ENCODE measurements around the gene AFF4. TPM values are rescaled to one million over a fixed set of nuclear protein-coding genes. Genes with fewer than 3 reads are reported as not detected.

Gene AFF4
- total and polyA plus RNA-seq, 2 experiments from 2014 or later = 44.0 to 92.9 TPM

DNA sequence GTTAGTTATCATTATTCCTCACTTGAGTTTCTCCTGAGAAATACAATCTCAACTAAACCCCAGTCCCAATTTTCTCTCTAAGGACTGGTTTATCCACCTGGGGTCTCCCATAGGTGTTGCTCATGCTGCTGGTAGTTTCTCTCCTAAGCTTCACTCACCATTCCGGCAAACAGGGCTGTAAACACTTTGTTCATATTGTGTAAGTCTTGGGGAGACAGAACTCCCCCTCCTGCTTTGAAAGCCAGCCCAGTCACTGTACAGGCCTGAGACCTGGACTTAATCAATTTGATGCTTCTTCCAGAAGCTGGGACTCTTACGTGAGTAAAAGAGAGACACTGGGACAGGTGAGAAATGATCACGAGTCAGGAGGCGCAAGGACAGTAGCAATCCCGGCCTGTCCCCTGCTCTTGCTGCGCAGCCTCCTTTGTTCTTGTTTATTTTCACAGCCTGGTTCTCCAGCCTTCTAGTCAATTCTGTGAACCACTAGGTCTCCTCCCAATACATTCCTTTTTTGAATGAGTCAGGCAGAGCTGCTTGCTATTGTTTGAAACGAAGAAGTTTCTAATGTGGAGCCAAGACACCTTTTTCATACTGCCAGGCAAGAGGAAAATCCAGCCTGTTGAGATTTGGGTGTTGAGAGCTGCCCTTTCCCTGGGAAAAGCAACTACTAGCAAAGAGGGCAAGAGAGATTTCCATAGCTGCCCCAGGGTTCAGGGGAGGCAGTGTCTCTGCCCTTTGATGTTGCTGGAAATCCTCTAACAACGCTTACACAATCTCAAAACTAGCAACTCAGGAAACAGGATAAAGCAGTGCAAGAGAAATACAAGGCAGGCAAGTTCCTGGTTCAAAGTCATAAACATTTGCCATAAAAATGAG, 123.8 kb downstream of the AFF4 start:
- no peak overlapping the region for H3K4me3 ChIP-seq
- H3K27ac ChIP-seq = peak overlapping the region; percentile 86
- no peaks in the 10 kb centered on the region for H3K9me2 ChIP-seq (replicated peaks; ENCODE audit: insufficient read depth)
- H3K36me3 ChIP-seq (replicated peaks; ENCODE audit: insufficient read depth, low read depth) = no peaks in the 10 kb centered on the region
- no peaks in the 10 kb centered on the region for H3K27me3 ChIP-seq
- H3K4me1 ChIP-seq (ENCODE audit: insufficient read depth) = peaks cover 31% of the 10 kb centered on the region
- no peaks in the 10 kb centered on the region for H3K9me3 ChIP-seq (ENCODE audit: low read depth)
- no peak for TF ChIP-seq EZH2 (IDR thresholded peaks at IDR 0.05; ENCODE audit: borderline replicate concordance)
- TF ChIP-seq, protein P1, sequence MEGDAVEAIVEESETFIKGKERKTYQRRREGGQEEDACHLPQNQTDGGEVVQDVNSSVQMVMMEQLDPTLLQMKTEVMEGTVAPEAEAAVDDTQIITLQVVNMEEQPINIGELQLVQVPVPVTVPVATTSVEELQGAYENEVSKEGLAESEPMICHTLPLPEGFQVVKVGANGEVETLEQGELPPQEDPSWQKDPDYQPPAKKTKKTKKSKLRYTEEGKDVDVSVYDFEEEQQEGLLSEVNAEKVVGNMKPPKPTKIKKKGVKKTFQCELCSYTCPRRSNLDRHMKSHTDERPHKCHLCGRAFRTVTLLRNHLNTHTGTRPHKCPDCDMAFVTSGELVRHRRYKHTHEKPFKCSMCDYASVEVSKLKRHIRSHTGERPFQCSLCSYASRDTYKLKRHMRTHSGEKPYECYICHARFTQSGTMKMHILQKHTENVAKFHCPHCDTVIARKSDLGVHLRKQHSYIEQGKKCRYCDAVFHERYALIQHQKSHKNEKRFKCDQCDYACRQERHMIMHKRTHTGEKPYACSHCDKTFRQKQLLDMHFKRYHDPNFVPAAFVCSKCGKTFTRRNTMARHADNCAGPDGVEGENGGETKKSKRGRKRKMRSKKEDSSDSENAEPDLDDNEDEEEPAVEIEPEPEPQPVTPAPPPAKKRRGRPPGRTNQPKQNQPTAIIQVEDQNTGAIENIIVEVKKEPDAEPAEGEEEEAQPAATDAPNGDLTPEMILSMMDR (IDR thresholded peaks at IDR 0.05; ENCODE audit: poor library complexity) = no peak
- TF ChIP-seq EZH2phosphoT487 (IDR thresholded peaks at IDR 0.05; ENCODE audit: low read depth, severe bottlenecking, unreplicated experiment) = no peak
- peak overlapping the region; percentile 3 for H3K4me2 ChIP-seq
- no peaks in the 10 kb centered on the region for H4K20me1 ChIP-seq (ENCODE audit: insufficient read depth, poor library complexity, severe bottlenecking)
- H3K79me2 ChIP-seq = no peaks in the 10 kb centered on the region
- 42% methylated on average over 8 of the region's 8 CpGs for WGBS (ENCODE audit: low lambda C conversion rate, missing lambda C conversion rate)
- H2AFZ ChIP-seq = peak overlapping the region; percentile 18
- peak; percentile 61 for DNase-seq (ENCODE audit: low spot score)

DNA sequence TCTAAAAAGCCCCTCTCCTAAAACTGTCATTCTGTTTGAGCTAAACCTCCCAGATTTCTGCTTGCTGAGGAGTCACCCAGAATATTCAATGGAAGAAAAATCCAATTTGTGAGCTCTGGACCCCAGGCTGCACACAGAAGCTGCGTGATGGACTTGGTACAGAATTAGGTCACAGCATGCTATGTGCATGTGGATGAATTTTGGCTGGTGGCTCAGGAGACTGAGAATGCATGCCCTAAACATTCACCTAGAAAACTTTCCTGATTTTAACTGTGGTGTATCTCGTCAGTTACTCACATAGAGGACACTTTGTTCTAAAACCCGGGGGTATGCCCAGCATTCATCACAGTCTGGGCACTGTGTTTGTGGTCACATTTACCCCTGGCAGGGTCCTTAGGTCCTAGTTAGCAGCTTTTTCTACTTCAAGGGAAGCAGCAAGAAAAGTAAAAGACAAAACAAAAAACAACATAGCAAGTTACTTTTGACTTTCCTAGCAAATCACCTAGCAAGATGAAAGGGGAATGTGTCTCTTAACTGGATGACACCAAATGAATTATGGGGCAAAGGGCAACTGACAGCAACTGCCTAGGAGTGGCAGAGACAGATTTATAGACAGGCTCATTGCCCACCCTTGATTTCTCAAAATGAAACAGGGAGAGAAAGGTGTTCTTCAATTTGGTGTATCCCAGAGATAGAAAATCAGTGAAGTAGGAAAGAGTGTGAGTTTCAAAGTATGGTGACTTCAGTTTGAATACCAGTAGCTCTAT, 124.7 kb downstream of the AFF4 start:
- Histone ChIP-seq H3K9me2 (replicated peaks; ENCODE audit: insufficient read depth) (no peaks in the 10 kb centered on the region), H3K36me3 (replicated peaks; ENCODE audit: insufficient read depth, low read depth) (no peaks in the 10 kb centered on the region), H3K27me3 (no peaks in the 10 kb centered on the region), H4K20me1 (ENCODE audit: insufficient read depth, poor library complexity, severe bottlenecking) (no peaks in the 10 kb centered on the region), H3K4me2 (peak overlapping the region; percentile 3), H3K27ac (peak overlapping the region; percentile 86), H3K9me3 (ENCODE audit: low read depth) (no peaks in the 10 kb centered on the region), H2AFZ (no peak overlapping the region), H3K4me1 (ENCODE audit: insufficient read depth) (peaks cover 31% of the 10 kb centered on the region), H3K79me2 (no peaks in the 10 kb centered on the region), H3K4me3 (no peak overlapping the region)
- TF ChIP-seq EZH2 (IDR thresholded peaks at IDR 0.05; ENCODE audit: borderline replicate concordance) (no peak), EZH2phosphoT487 (IDR thresholded peaks at IDR 0.05; ENCODE audit: low read depth, severe bottlenecking, unreplicated experiment) (no peak)
- TF ChIP-seq, protein P1 (IDR thresholded peaks at IDR 0.05; ENCODE audit: poor library complexity) = no peak
- 55% methylated on average over 3 of the region's 3 CpGs for WGBS (ENCODE audit: low lambda C conversion rate, missing lambda C conversion rate)
- no peak for DNase-seq (ENCODE audit: low spot score)

DNA sequence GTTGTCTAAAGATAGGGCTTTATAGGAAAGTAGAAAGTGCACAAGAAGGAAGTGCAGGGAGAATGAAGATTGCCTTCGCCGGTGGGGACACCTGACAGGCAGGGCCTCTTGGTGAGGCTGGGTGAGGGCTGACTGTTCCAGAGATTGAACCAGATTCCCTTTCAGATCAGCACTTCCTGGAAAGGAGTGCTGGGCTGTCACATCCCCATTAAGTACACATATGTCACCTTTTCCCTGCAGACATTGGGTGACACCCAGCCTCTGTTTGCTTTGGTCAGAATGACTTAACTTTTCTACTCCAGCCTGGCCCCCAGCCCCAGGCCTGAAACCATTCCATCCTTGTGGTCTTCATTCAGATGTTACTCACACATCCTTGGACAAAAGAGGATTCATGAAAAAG, 125.6 kb downstream of the AFF4 start:
- Histone ChIP-seq H4K20me1 (ENCODE audit: insufficient read depth, poor library complexity, severe bottlenecking) (no peaks in the 10 kb centered on the region), H3K4me2 (peak overlapping the region; percentile 16), H3K27me3 (no peaks in the 10 kb centered on the region), H3K36me3 (replicated peaks; ENCODE audit: insufficient read depth, low read depth) (no peaks in the 10 kb centered on the region), H2AFZ (no peak overlapping the region), H3K4me3 (no peak overlapping the region), H3K4me1 (ENCODE audit: insufficient read depth) (peaks cover 31% of the 10 kb centered on the region), H3K9me3 (ENCODE audit: low read depth) (no peaks in the 10 kb centered on the region), H3K27ac (peak overlapping the region; percentile 86), H3K9me2 (replicated peaks; ENCODE audit: insufficient read depth) (no peaks in the 10 kb centered on the region), H3K79me2 (no peaks in the 10 kb centered on the region)
- 53% methylated on average over 2 of the region's 2 CpGs for WGBS (ENCODE audit: low lambda C conversion rate, missing lambda C conversion rate)
- DNase-seq (ENCODE audit: low spot score) = peak; percentile 72
- no peak for TF ChIP-seq EZH2phosphoT487 (IDR thresholded peaks at IDR 0.05; ENCODE audit: low read depth, severe bottlenecking, unreplicated experiment)
- no peak for TF ChIP-seq EZH2 (IDR thresholded peaks at IDR 0.05; ENCODE audit: borderline replicate concordance)
- TF ChIP-seq, protein P1 (IDR thresholded peaks at IDR 0.05; ENCODE audit: poor library complexity) = no peak
